ENCODE data around the gene POU2AF1. TPM values are rescaled to one million over a fixed set of nuclear protein-coding genes. Genes with fewer than 3 reads are reported as not detected.

Gene POU2AF1
- total and polyA plus RNA-seq, 4 donors, result 0.21 to 2.0 (median 0.83) TPM

DNA sequence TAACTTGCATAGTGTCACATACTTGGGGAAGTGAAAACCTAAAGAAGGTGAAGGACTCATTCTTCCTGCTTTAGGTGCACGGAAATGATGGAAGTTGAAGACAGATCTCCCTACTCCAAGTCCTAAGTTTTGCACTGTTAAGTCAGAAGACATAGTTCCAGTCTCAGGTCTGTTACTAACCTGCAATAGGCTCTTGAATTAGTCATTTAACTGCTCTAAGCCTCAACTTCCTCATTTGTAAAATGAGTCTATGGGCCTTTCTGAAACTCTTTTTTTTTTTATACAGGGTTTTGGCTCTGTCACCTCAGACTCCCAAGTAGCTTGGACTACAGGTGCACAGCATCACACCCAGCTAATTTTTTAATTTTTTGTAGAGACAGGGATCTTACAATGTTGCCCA is 30.8 kb upstream of the POU2AF1 start:
- H3K27me3 ChIP-seq (ENCODE audit: control insufficient read depth in 4 of 4, insufficient read depth in 4 of 4, low read length in 3 of 4), result no peaks in the 10 kb centered on the region
- H3K36me3 ChIP-seq (ENCODE audit: control insufficient read depth in 4 of 4, insufficient read depth in 3 of 4, low read depth in 1 of 4, low read length in 3 of 4), result no peaks in the 10 kb centered on the region
- no peak overlapping the region for H3K27ac ChIP-seq (ENCODE audit: low read depth in 1 of 2, low read length in 2 of 2)
- 83% methylated on average over 1 of the region's 1 CpG for WGBS
- no peak overlapping the region for H3K4me3 ChIP-seq (ENCODE audit: low read depth in 1 of 3, low read length in 3 of 3)
- no peaks in the 10 kb centered on the region for H3K4me1 ChIP-seq (ENCODE audit: control insufficient read depth in 4 of 4, insufficient read depth in 4 of 4, low read length in 3 of 4)
- no peak for DNase-seq (ENCODE audit: low spot score)
- no peaks in the 10 kb centered on the region for H3K9me3 ChIP-seq (ENCODE audit: control insufficient read depth in 4 of 4, low read length in 3 of 4)
- no peak overlapping the region for H3K9ac ChIP-seq (ENCODE audit: low read depth in 1 of 2, low read length in 2 of 2)
- TF ChIP-seq HNF4G (IDR thresholded peaks at IDR 0.05) (no peak), FOXA1 (IDR thresholded peaks at IDR 0.05) (no peak), TAF1 (conservative IDR thresholded peaks at IDR 0.05) (no peak), EGR1 (IDR thresholded peaks at IDR 0.05; ENCODE audit: low read depth in 2 of 2) (no peak)

DNA sequence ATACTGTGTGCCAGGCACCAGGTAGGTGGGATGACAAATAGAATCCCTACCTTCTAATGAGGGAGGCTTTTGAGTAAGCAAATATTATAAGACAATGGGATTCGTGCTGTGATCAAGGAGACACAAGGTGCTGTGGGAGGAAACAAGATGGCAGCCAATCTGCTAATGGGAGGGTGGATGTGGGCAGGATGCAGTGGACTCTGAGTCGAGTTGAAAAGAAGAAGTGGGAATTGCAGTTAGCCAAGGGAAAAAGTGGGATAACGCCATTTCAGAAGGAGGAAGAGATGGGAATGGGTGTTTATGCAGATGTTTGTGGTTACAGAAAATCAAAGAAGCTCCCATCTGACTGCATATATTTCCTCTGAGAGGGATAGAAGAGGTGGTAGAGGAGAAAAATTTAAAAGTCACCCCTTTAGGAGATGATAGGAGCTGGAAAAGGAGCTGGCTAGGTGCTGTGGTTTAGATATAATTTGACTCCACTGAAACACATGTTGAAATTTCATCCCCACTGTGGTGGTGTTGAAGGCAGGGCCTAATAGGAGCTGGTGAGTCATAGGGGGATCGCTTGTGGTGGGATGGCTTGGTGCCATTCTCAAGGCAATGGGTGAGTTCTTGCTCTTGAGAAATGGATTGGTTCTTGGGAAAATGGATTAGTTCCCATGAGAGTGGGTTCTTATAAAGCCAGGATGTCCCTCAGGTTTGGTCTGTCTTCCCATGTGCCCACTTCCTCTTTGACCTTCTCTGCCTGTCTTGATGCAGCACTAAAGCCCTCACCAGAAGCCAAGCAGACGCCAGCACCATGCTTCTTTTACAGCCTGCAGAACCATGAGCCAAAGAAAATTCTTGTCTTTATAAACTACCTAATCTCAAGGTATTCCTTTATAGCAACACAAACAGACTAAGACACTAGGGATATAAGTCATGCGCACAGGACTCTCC is 30.0 kb upstream of the POU2AF1 start:
- Histone ChIP-seq H3K4me1 (ENCODE audit: control insufficient read depth in 4 of 4, insufficient read depth in 4 of 4, low read length in 3 of 4) (no peaks in the 10 kb centered on the region), H3K9ac (ENCODE audit: low read depth in 1 of 2, low read length in 2 of 2) (no peak overlapping the region), H3K27ac (ENCODE audit: low read depth in 1 of 2, low read length in 2 of 2) (no peak overlapping the region), H3K27me3 (ENCODE audit: control insufficient read depth in 4 of 4, insufficient read depth in 4 of 4, low read length in 3 of 4) (no peaks in the 10 kb centered on the region), H3K4me3 (ENCODE audit: low read depth in 1 of 3, low read length in 3 of 3) (no peak overlapping the region), H3K9me3 (ENCODE audit: control insufficient read depth in 4 of 4, low read length in 3 of 4) (no peaks in the 10 kb centered on the region), H3K36me3 (ENCODE audit: control insufficient read depth in 4 of 4, insufficient read depth in 3 of 4, low read depth in 1 of 4, low read length in 3 of 4) (no peaks in the 10 kb centered on the region)
- no peak for DNase-seq (ENCODE audit: low spot score)
- TF ChIP-seq RXRA (IDR thresholded peaks at IDR 0.05) (no peak), NR2F2 (IDR thresholded peaks at IDR 0.05) (no peak), EGR1 (IDR thresholded peaks at IDR 0.05; ENCODE audit: low read depth in 2 of 2) (no peak), GABPA (IDR thresholded peaks at IDR 0.05 in 1 of 2, conservative IDR thresholded peaks at IDR 0.05 in 1 of 2) (no peak), FOXA1 (IDR thresholded peaks at IDR 0.05) (no peak), HNF4A (conservative IDR thresholded peaks at IDR 0.05) (no peak), YY1 (IDR thresholded peaks at IDR 0.05) (no peak), FOXA2 (IDR thresholded peaks at IDR 0.05) (no peak), SP1 (IDR thresholded peaks at IDR 0.05) (no peak), TAF1 (conservative IDR thresholded peaks at IDR 0.05) (no peak), RAD21 (IDR thresholded peaks at IDR 0.05) (no peak), HNF4G (IDR thresholded peaks at IDR 0.05) (no peak)
- TF ChIP-seq, protein P1, sequence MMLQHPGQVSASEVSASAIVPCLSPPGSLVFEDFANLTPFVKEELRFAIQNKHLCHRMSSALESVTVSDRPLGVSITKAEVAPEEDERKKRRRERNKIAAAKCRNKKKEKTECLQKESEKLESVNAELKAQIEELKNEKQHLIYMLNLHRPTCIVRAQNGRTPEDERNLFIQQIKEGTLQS (IDR thresholded peaks at IDR 0.05), result no peak
- TF ChIP-seq, protein P2, sequence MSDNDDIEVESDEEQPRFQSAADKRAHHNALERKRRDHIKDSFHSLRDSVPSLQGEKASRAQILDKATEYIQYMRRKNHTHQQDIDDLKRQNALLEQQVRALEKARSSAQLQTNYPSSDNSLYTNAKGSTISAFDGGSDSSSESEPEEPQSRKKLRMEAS (IDR thresholded peaks at IDR 0.05), result no peak
- TF ChIP-seq, protein P3, sequence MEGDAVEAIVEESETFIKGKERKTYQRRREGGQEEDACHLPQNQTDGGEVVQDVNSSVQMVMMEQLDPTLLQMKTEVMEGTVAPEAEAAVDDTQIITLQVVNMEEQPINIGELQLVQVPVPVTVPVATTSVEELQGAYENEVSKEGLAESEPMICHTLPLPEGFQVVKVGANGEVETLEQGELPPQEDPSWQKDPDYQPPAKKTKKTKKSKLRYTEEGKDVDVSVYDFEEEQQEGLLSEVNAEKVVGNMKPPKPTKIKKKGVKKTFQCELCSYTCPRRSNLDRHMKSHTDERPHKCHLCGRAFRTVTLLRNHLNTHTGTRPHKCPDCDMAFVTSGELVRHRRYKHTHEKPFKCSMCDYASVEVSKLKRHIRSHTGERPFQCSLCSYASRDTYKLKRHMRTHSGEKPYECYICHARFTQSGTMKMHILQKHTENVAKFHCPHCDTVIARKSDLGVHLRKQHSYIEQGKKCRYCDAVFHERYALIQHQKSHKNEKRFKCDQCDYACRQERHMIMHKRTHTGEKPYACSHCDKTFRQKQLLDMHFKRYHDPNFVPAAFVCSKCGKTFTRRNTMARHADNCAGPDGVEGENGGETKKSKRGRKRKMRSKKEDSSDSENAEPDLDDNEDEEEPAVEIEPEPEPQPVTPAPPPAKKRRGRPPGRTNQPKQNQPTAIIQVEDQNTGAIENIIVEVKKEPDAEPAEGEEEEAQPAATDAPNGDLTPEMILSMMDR (IDR thresholded peaks at IDR 0.05; ENCODE audit: low read depth, low read length, missing input control), result no peak
- TF ChIP-seq, protein P4, sequence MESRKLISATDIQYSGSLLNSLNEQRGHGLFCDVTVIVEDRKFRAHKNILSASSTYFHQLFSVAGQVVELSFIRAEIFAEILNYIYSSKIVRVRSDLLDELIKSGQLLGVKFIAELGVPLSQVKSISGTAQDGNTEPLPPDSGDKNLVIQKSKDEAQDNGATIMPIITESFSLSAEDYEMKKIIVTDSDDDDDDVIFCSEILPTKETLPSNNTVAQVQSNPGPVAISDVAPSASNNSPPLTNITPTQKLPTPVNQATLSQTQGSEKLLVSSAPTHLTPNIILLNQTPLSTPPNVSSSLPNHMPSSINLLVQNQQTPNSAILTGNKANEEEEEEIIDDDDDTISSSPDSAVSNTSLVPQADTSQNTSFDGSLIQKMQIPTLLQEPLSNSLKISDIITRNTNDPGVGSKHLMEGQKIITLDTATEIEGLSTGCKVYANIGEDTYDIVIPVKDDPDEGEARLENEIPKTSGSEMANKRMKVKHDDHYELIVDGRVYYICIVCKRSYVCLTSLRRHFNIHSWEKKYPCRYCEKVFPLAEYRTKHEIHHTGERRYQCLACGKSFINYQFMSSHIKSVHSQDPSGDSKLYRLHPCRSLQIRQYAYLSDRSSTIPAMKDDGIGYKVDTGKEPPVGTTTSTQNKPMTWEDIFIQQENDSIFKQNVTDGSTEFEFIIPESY (IDR thresholded peaks at IDR 0.05), result no peak
- 86% methylated on average over 6 of the region's 6 CpGs for WGBS

Measured in liver (tissue), 9 donors.